Skeletal muscle tissue (tissue), 4 donors: ENCODE measurements around the gene SCTR. TPM values are rescaled to one million over a fixed set of nuclear protein-coding genes. Genes with fewer than 3 reads are reported as not detected.
A peak's percentile ranks its signal among the peaks of the same experiment; 100 is the strongest.

Experiments
- H3K27ac ChIP-seq: one replicate; pipeline ENCODE4 v1.7.0; 2013; ENCODE audit warnings: mild to moderate bottlenecking, low read depth, low read length, inconsistent platforms
- H3K27me3 ChIP-seq, 3 donors: one replicate each; pipeline ENCODE4 v1.7.0; 2013; ENCODE audit warnings: low read length in 3 of 3; ENCODE audit not compliant: control insufficient read depth in 3 of 3, insufficient read depth in 3 of 3
- H3K36me3 ChIP-seq, 3 donors: one replicate each; pipeline ENCODE4 v1.7.0; 2013; ENCODE audit warnings: low read length in 3 of 3; ENCODE audit not compliant: control insufficient read depth in 3 of 3, insufficient read depth in 3 of 3
- H3K4me1 ChIP-seq, 3 donors: one replicate each; pipeline ENCODE4 v1.7.0; 2013; ENCODE audit warnings: low read length in 3 of 3, mild to moderate bottlenecking in 3 of 3; ENCODE audit not compliant: control insufficient read depth in 3 of 3, insufficient read depth in 3 of 3
- H3K4me3 ChIP-seq, 3 donors: one replicate each; pipeline ENCODE4 v1.7.0; 2013; ENCODE audit warnings: low read length in 3 of 3
- H3K9ac ChIP-seq, 3 donors: one replicate each; pipeline ENCODE4 v1.7.0; 2013; ENCODE audit warnings: low read length in 3 of 3, mild to moderate bottlenecking in 3 of 3, moderate library complexity in 2 of 3, low read depth in 1 of 3
- H3K9me3 ChIP-seq, 3 donors: one replicate each; pipeline ENCODE4 v1.7.0; 2013; ENCODE audit warnings: low read length in 3 of 3; ENCODE audit not compliant: control insufficient read depth in 3 of 3
- total RNA-seq: library from RNA; depleted of rRNA; stranded (reverse); fragments of >200 nt; gene quantifications from one replicate; pipeline ENCODE4 v1.2.3, GENCODE V29; 2014
- donor health status: Osteomylitis.

SCTR gene
- total RNA-seq, 1 donor from 2014 or later: not detected

GRCh38 chr2:119440501-119440870 lies 83.8 kb downstream of the SCTR start:
- H3K4me3 ChIP-seq: no peak overlapping the region
- H3K9me3 ChIP-seq: no peaks in the 10 kb centered on the region
- H3K4me1 ChIP-seq: peaks cover 0 to 3% (median 0%) of the 10 kb centered on the region in 3 donors
- H3K36me3 ChIP-seq: no peaks in the 10 kb centered on the region
- no peak overlapping the region for H3K9ac ChIP-seq
- peaks cover 0 to 2% (median 0%) of the 10 kb centered on the region in 3 donors for H3K27me3 ChIP-seq
- no peak overlapping the region for H3K27ac ChIP-seq

- Histone ChIP-seq H3K27me3 (no peaks in the 10 kb centered on the region), H3K27ac (no peak overlapping the region), H3K36me3 (no peaks in the 10 kb centered on the region), H3K4me3 (no peak overlapping the region), H3K4me1 (peaks cover 0 to 7% (median 0%) of the 10 kb centered on the region in 3 donors), H3K9me3 (no peaks in the 10 kb centered on the region), H3K9ac (no peak overlapping the region)
Measured at GRCh38 chr2:119439574-119440500, 84.4 kb downstream of the SCTR start.

- H3K9ac ChIP-seq: no peak overlapping the region
- H3K36me3 ChIP-seq: no peaks in the 10 kb centered on the region
- H3K9me3 ChIP-seq: no peaks in the 10 kb centered on the region
- H3K27me3 ChIP-seq: no peaks in the 10 kb centered on the region
- no peak overlapping the region for H3K27ac ChIP-seq
- H3K4me1 ChIP-seq: peaks cover 0 to 9% (median 0%) of the 10 kb centered on the region in 3 donors
- H3K4me3 ChIP-seq: no peak overlapping the region
Measured at GRCh38 chr2:119438726-119439284, 85.5 kb downstream of the SCTR start.

GRCh38 chr2:119438128-119438656 lies 86.1 kb downstream of the SCTR start:
- Histone ChIP-seq H3K9me3 (no peaks in the 10 kb centered on the region), H3K9ac (no peak overlapping the region), H3K36me3 (no peaks in the 10 kb centered on the region), H3K4me1 (peaks cover 0 to 9% (median 0%) of the 10 kb centered on the region in 3 donors), H3K27me3 (peaks cover 0 to under 1% (median 0%) of the 10 kb centered on the region in 3 donors), H3K27ac (no peak overlapping the region), H3K4me3 (no peak overlapping the region)

- H3K9me3 ChIP-seq: no peaks in the 10 kb centered on the region
Measured at GRCh38 chr2:119436993-119437772, 87.1 kb downstream of the SCTR start.

GRCh38 chr2:119435953-119436297 lies 88.4 kb downstream of the SCTR start:
- Histone ChIP-seq H3K27ac (no peak overlapping the region), H3K27me3 (peaks cover 0 to 2% (median 0%) of the 10 kb centered on the region in 3 donors), H3K4me3 (no peak overlapping the region), H3K9ac (peak overlapping the region in 1 of 3 donors; percentile 45), H3K4me1 (peaks cover 6 to 19% (median 12%) of the 10 kb centered on the region in 3 donors), H3K9me3 (no peaks in the 10 kb centered on the region), H3K36me3 (no peaks in the 10 kb centered on the region)

More at GRCh38 chr2:119436993-119437772, 87.1 kb downstream of the SCTR start:
- peaks cover 0 to 2% (median 0%) of the 10 kb centered on the region in 3 donors for H3K27me3 ChIP-seq
- no peaks in the 10 kb centered on the region for H3K36me3 ChIP-seq
- H3K4me1 ChIP-seq: peaks cover 3 to 12% (median 4%) of the 10 kb centered on the region in 3 donors
- no peak overlapping the region for H3K9ac ChIP-seq
- H3K4me3 ChIP-seq: no peak overlapping the region
- no peak overlapping the region for H3K27ac ChIP-seq

GRCh38 chr2:119435081-119435952 lies 89.0 kb downstream of the SCTR start:
- H3K9me3 ChIP-seq: no peaks in the 10 kb centered on the region
- no peak overlapping the region for H3K4me3 ChIP-seq
- H3K27ac ChIP-seq: no peak overlapping the region
- peaks cover 0 to 2% (median 0%) of the 10 kb centered on the region in 3 donors for H3K27me3 ChIP-seq
- H3K9ac ChIP-seq: peak overlapping the region in 1 of 3 donors; percentile 45
- peaks cover 6 to 19% (median 12%) of the 10 kb centered on the region in 3 donors for H3K4me1 ChIP-seq
- no peaks in the 10 kb centered on the region for H3K36me3 ChIP-seq

- Histone ChIP-seq H3K4me1 (peaks cover 6 to 19% (median 12%) of the 10 kb centered on the region in 3 donors), H3K27ac (no peak overlapping the region)
Measured at GRCh38 chr2:119434664-119435063, 89.6 kb downstream of the SCTR start.

More at GRCh38 chr2:119434664-119435063, 89.6 kb downstream of the SCTR start:
- no peak overlapping the region for H3K9ac ChIP-seq
- no peaks in the 10 kb centered on the region for H3K9me3 ChIP-seq
- H3K4me3 ChIP-seq: no peak overlapping the region
- H3K36me3 ChIP-seq: no peaks in the 10 kb centered on the region
- peaks cover 0 to 2% (median 0%) of the 10 kb centered on the region in 3 donors for H3K27me3 ChIP-seq
